ENCODE results near the gene APC.
"Not testable (repeated sequence)": the region's sequence is repeated elsewhere in the genome, so short reads cannot be mapped to it uniquely, and the experiment has no call there.

Gene APC

DNA sequence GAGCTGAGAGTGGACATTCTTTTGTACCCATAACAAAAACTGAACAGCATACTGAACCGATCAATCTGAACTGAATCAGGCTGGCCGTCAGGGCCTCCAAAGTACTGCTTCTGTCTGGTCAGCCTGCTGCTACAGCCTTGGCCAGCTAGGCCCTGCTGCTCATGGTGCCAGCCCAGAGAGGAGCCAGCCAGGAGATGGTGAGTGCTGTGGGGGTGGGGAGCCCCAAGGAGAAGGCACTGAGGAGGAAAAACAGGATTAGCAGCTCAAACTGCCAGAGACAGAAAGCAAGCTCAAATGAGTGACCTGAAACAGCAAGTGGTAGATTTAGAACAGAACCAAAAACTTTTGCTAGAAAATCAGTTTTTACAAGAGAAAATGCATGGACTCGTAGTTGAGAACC lies 147.3 kb downstream of the APC start:
- H3K23ac ChIP-seq (ENCODE audit: low read length) = no peak overlapping the region
- H3K79me2 ChIP-seq (ENCODE audit: control insufficient read depth, insufficient read depth, low read length) = no peaks in the 10 kb centered on the region
- no peak overlapping the region for H4K8ac ChIP-seq (ENCODE audit: low read depth, low read length)
- H3K36me3 ChIP-seq (ENCODE audit: control insufficient read depth, insufficient read depth, low read length) = peaks cover 7% of the 10 kb centered on the region
- no peak overlapping the region for H3K27ac ChIP-seq (ENCODE audit: low read depth, low read length)
- no peaks in the 10 kb centered on the region for H3K27me3 ChIP-seq (ENCODE audit: insufficient read depth, low read length, poor library complexity)
- no peak overlapping the region for H2BK120ac ChIP-seq (ENCODE audit: low read depth, low read length)
- no peak overlapping the region for H3K4ac ChIP-seq (ENCODE audit: low read depth, low read length)
- no peak for DNase-seq
- no peaks in the 10 kb centered on the region for H3K4me1 ChIP-seq (ENCODE audit: control insufficient read depth, low read depth, low read length)
- H3K4me2 ChIP-seq (ENCODE audit: low read length) = no peak overlapping the region
- no peak overlapping the region for H2AK5ac ChIP-seq (ENCODE audit: low read length)
- no peak overlapping the region for H3K18ac ChIP-seq (ENCODE audit: low read length)
- H2BK5ac ChIP-seq (ENCODE audit: low read length) = no peak overlapping the region
- H3K4me3 ChIP-seq (ENCODE audit: low read length) = no peak overlapping the region
- H3K79me1 ChIP-seq (ENCODE audit: low read length) = peaks cover 4% of the 10 kb centered on the region
- H4K5ac ChIP-seq (ENCODE audit: low read length) = no peak overlapping the region
- no peak overlapping the region for H2BK15ac ChIP-seq (replicated peaks; ENCODE audit: low read depth)
- H3K56ac ChIP-seq (ENCODE audit: low read length) = no peak overlapping the region
- no peak overlapping the region for H3K9ac ChIP-seq (ENCODE audit: low read length)
- no CpG with 5 or more reads among the region's 3 CpGs for WGBS (ENCODE audit: extremely low coverage, insufficient coverage, low lambda C conversion rate)

DNA sequence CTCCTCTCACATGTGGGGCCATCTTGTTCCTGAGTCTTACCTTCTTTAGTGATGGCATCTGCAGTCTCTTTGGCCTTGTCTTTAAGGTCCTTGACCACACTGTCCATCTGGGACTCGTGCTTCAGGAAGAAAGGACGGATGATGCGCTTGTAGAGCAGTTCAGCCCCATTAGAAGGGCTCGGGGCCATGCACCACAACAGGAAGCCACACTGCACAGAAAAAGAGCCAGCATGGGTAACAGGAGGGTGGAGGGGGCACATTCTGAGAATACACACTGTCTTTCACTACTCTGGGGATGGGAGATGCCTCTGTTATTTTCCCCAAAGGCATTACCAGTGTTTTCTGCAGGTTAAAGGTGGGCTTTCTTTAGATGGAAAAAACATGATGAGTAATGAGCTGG lies 149.3 kb downstream of the APC start:
- Histone ChIP-seq H2BK15ac (replicated peaks; ENCODE audit: low read depth) (no peak overlapping the region), H3K36me3 (ENCODE audit: control insufficient read depth, insufficient read depth, low read length) (peaks cover 7% of the 10 kb centered on the region)

DNA sequence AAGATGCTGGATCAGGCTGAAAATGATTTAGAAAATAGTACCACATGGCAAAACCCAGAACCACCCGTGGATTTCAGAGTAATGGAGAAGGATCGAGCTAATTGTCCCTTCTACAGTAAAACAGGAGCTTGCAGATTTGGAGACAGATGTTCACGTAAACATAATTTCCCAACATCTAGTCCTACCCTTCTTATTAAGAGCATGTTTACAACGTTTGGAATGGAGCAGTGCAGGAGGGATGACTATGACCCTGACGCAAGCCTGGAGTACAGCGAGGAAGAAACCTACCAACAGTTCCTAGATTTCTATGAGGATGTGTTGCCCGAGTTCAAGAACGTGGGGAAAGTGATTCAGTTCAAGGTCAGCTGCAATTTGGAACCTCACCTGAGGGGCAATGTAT lies 154.4 kb downstream of the APC start:
- H3K79me2 ChIP-seq (ENCODE audit: control insufficient read depth, insufficient read depth, low read length); H3K4me3 ChIP-seq (ENCODE audit: low read length); H3K27ac ChIP-seq (ENCODE audit: low read depth, low read length); H2BK120ac ChIP-seq (ENCODE audit: low read depth, low read length); H3K9ac ChIP-seq (ENCODE audit: low read length); H2BK15ac ChIP-seq (replicated peaks; ENCODE audit: low read depth); H3K27me3 ChIP-seq (ENCODE audit: insufficient read depth, low read length, poor library complexity); H2BK5ac ChIP-seq (ENCODE audit: low read length); H4K5ac ChIP-seq (ENCODE audit: low read length); H2AK5ac ChIP-seq (ENCODE audit: low read length); H3K56ac ChIP-seq (ENCODE audit: low read length); H3K4me2 ChIP-seq (ENCODE audit: low read length); H4K8ac ChIP-seq (ENCODE audit: low read depth, low read length); H3K36me3 ChIP-seq (ENCODE audit: control insufficient read depth, insufficient read depth, low read length); H3K4ac ChIP-seq (ENCODE audit: low read depth, low read length); H3K23ac ChIP-seq (ENCODE audit: low read length); DNase-seq; H3K79me1 ChIP-seq (ENCODE audit: low read length); H3K4me1 ChIP-seq (ENCODE audit: control insufficient read depth, low read depth, low read length); H3K18ac ChIP-seq (ENCODE audit: low read length): not testable (repeated sequence)
- WGBS (ENCODE audit: extremely low coverage, insufficient coverage, low lambda C conversion rate) = no CpG with 5 or more reads among the region's 8 CpGs

More for the DNA sequence above, 149.3 kb downstream of the APC start:
- Histone ChIP-seq H2BK5ac (ENCODE audit: low read length) (no peak overlapping the region), H3K9ac (ENCODE audit: low read length) (no peak overlapping the region), H3K79me1 (ENCODE audit: low read length) (peaks cover 4% of the 10 kb centered on the region), H3K56ac (ENCODE audit: low read length) (no peak overlapping the region), H3K79me2 (ENCODE audit: control insufficient read depth, insufficient read depth, low read length) (no peaks in the 10 kb centered on the region), H3K4me2 (ENCODE audit: low read length) (no peak overlapping the region), H3K4me3 (ENCODE audit: low read length) (no peak overlapping the region), H3K27me3 (ENCODE audit: insufficient read depth, low read length, poor library complexity) (no peaks in the 10 kb centered on the region), H3K27ac (ENCODE audit: low read depth, low read length) (no peak overlapping the region), H2BK120ac (ENCODE audit: low read depth, low read length) (no peak overlapping the region), H4K5ac (ENCODE audit: low read length) (no peak overlapping the region), H4K8ac (ENCODE audit: low read depth, low read length) (no peak overlapping the region), H3K4me1 (ENCODE audit: control insufficient read depth, low read depth, low read length) (no peaks in the 10 kb centered on the region), H3K18ac (ENCODE audit: low read length) (no peak overlapping the region), H3K4ac (ENCODE audit: low read depth, low read length) (no peak overlapping the region), H2AK5ac (ENCODE audit: low read length) (no peak overlapping the region), H3K23ac (ENCODE audit: low read length) (no peak overlapping the region)
- no peak for DNase-seq
- WGBS (ENCODE audit: extremely low coverage, insufficient coverage, low lambda C conversion rate) = no CpG with 5 or more reads among the region's 4 CpGs

DNA sequence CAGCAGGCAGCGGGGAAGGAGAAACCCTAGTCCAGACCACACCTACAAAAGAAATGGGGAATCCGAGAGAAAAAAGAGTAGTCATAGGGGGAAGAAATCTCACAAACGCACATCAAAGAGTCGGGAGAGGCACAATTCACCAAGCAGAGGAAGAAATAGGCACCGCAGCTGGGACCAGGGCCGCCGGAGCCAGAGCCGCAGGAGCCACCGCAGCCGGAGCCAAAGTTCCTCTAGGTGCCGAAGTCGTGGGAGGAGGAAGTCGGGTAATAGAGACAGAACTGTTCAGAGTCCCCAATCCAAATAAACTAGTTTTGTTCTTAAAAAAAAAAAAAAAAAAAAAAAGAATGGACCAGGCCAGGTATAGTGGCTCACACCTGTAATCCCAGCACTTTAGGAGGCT lies 155.1 kb downstream of the APC start:
- H4K5ac ChIP-seq (ENCODE audit: low read length) = no peak overlapping the region
- no peaks in the 10 kb centered on the region for H3K4me1 ChIP-seq (ENCODE audit: control insufficient read depth, low read depth, low read length)
- no peaks in the 10 kb centered on the region for H3K36me3 ChIP-seq (ENCODE audit: control insufficient read depth, insufficient read depth, low read length)
- no peak overlapping the region for H3K4ac ChIP-seq (ENCODE audit: low read depth, low read length)
- no peak overlapping the region for H3K18ac ChIP-seq (ENCODE audit: low read length)
- no peak overlapping the region for H2BK120ac ChIP-seq (ENCODE audit: low read depth, low read length)
- H3K4me2 ChIP-seq (ENCODE audit: low read length) = no peak overlapping the region
- no peak overlapping the region for H2BK5ac ChIP-seq (ENCODE audit: low read length)
- no peak overlapping the region for H2BK15ac ChIP-seq (replicated peaks; ENCODE audit: low read depth)
- no peak overlapping the region for H2AK5ac ChIP-seq (ENCODE audit: low read length)
- no CpG with 5 or more reads among the region's 13 CpGs for WGBS (ENCODE audit: extremely low coverage, insufficient coverage, low lambda C conversion rate)
- H3K79me1 ChIP-seq (ENCODE audit: low read length) = no peaks in the 10 kb centered on the region
- H3K9ac ChIP-seq (ENCODE audit: low read length) = no peak overlapping the region
- H3K23ac ChIP-seq (ENCODE audit: low read length) = no peak overlapping the region
- no peak overlapping the region for H3K27ac ChIP-seq (ENCODE audit: low read depth, low read length)
- no peak overlapping the region for H3K4me3 ChIP-seq (ENCODE audit: low read length)
- no peaks in the 10 kb centered on the region for H3K79me2 ChIP-seq (ENCODE audit: control insufficient read depth, insufficient read depth, low read length)
- no peaks in the 10 kb centered on the region for H3K27me3 ChIP-seq (ENCODE audit: insufficient read depth, low read length, poor library complexity)
- no peak for DNase-seq
- no peak overlapping the region for H3K56ac ChIP-seq (ENCODE audit: low read length)
- no peak overlapping the region for H4K8ac ChIP-seq (ENCODE audit: low read depth, low read length)

DNA sequence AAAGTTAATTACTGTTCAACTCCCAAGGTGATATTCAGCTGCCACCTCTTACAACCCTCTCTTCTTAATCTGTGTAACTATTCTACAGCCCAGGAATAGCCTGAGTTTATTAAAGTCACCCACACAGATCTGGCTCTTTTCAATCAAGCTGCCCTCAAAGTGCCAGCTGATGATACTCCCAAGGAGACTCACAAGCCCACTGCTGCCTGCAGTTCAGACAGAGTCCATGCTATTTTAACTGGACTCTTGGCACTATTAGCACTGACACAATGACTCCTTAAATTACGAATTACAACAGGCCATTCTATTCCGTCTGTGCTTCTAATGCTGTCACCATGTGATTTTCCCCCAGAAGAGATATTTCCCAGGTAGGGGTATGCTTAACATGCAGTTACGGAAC lies 158.0 kb downstream of the APC start:
- no peak overlapping the region for H3K56ac ChIP-seq (ENCODE audit: low read length)
- H3K4ac ChIP-seq (ENCODE audit: low read depth, low read length) = no peak overlapping the region
- no CpG with 5 or more reads among the region's 3 CpGs for WGBS (ENCODE audit: extremely low coverage, insufficient coverage, low lambda C conversion rate)
- H3K4me2 ChIP-seq (ENCODE audit: low read length) = no peak overlapping the region
- H2BK5ac ChIP-seq (ENCODE audit: low read length) = no peak overlapping the region
- no peak overlapping the region for H3K27ac ChIP-seq (ENCODE audit: low read depth, low read length)
- no peak overlapping the region for H3K18ac ChIP-seq (ENCODE audit: low read length)
- H3K9ac ChIP-seq (ENCODE audit: low read length) = no peak overlapping the region
- no peaks in the 10 kb centered on the region for H3K79me2 ChIP-seq (ENCODE audit: control insufficient read depth, insufficient read depth, low read length)
- no peak overlapping the region for H4K5ac ChIP-seq (ENCODE audit: low read length)
- H3K4me3 ChIP-seq (ENCODE audit: low read length) = no peak overlapping the region
- no peak overlapping the region for H2BK15ac ChIP-seq (replicated peaks; ENCODE audit: low read depth)
- no peaks in the 10 kb centered on the region for H3K4me1 ChIP-seq (ENCODE audit: control insufficient read depth, low read depth, low read length)
- H3K79me1 ChIP-seq (ENCODE audit: low read length) = no peaks in the 10 kb centered on the region
- no peak overlapping the region for H4K8ac ChIP-seq (ENCODE audit: low read depth, low read length)
- H3K36me3 ChIP-seq (ENCODE audit: control insufficient read depth, insufficient read depth, low read length) = no peaks in the 10 kb centered on the region
- no peak overlapping the region for H2BK120ac ChIP-seq (ENCODE audit: low read depth, low read length)
- no peaks in the 10 kb centered on the region for H3K27me3 ChIP-seq (ENCODE audit: insufficient read depth, low read length, poor library complexity)
- no peak overlapping the region for H3K23ac ChIP-seq (ENCODE audit: low read length)
- H2AK5ac ChIP-seq (ENCODE audit: low read length) = no peak overlapping the region
- DNase-seq = no peak
